Thyroid gland (tissue), 4 donors: ENCODE measurements around the gene TMEM167A.

Experiments used
- POLR2A ChIP-seq, 2 donors: fragments of 450-650 bp; IDR thresholded peaks; one replicate each; pipeline ENCODE4 v1.6.1; 2017; ENCODE audit warnings: antibody characterized with exemption in 2 of 2, mild to moderate bottlenecking in 2 of 2, moderate library complexity in 1 of 2
- TF ChIP-seq, protein P1 (sequence below), 6 experiments: fragments of 200-600 bp in 3 of 6; fragments of 450-650 bp in 3 of 6; sonication (generic) in 3 of 6; IDR thresholded peaks; one replicate each; pipeline ENCODE4 v1.5.1; 2016 to 2019; ENCODE audit warnings: antibody characterized with exemption in 6 of 6, mild to moderate bottlenecking in 2 of 6, inconsistent platforms in 1 of 6, moderate library complexity in 1 of 6

DNA sequence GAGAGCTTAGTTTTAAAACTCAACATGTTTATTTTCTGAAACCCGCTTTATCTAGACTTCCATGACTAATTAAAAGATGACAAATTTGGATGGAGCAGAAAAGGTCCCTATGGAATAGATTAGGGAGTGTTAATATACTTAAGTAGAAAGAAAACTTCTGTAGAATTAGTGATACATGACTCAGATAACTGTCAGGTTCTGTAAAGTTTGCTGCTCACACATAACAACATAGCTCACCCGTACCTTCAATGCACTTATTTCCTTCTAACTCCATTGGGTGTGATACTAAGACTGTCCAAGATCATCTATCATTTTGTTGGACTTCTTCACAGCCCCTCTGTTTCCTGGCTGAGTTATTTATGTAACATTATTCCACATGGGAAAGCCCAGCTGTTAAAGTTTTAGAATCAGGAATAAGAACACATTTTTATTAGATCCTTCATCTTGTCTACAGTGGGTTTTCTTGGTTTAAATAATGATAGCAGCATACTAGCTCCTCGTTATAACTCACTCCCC, 27.8 kb downstream of the TMEM167A start:
- TF ChIP-seq, protein P1, sequence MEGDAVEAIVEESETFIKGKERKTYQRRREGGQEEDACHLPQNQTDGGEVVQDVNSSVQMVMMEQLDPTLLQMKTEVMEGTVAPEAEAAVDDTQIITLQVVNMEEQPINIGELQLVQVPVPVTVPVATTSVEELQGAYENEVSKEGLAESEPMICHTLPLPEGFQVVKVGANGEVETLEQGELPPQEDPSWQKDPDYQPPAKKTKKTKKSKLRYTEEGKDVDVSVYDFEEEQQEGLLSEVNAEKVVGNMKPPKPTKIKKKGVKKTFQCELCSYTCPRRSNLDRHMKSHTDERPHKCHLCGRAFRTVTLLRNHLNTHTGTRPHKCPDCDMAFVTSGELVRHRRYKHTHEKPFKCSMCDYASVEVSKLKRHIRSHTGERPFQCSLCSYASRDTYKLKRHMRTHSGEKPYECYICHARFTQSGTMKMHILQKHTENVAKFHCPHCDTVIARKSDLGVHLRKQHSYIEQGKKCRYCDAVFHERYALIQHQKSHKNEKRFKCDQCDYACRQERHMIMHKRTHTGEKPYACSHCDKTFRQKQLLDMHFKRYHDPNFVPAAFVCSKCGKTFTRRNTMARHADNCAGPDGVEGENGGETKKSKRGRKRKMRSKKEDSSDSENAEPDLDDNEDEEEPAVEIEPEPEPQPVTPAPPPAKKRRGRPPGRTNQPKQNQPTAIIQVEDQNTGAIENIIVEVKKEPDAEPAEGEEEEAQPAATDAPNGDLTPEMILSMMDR (IDR thresholded peaks at IDR 0.05) = no peak
- TF ChIP-seq POLR2A (IDR thresholded peaks at IDR 0.05) = no peak
